GM20431 (cell line): Measurements from ENCODE around the gene GBF1.
"Not testable (repeated sequence)": the region's sequence is repeated elsewhere in the genome, so short reads cannot be mapped to it uniquely, and the experiment has no call there.

Source experiments
- in situ Hi-C: fragments of 300-500 bp; cut with MseI, MboI; formaldehyde crosslinking; loops from one replicate; pipeline ENCODE4 v1.15.0; 2020; ENCODE audit warnings: low sequenced_read_pairs; ENCODE audit not compliant: unreplicated experiment

The GBF1 gene

DNA sequence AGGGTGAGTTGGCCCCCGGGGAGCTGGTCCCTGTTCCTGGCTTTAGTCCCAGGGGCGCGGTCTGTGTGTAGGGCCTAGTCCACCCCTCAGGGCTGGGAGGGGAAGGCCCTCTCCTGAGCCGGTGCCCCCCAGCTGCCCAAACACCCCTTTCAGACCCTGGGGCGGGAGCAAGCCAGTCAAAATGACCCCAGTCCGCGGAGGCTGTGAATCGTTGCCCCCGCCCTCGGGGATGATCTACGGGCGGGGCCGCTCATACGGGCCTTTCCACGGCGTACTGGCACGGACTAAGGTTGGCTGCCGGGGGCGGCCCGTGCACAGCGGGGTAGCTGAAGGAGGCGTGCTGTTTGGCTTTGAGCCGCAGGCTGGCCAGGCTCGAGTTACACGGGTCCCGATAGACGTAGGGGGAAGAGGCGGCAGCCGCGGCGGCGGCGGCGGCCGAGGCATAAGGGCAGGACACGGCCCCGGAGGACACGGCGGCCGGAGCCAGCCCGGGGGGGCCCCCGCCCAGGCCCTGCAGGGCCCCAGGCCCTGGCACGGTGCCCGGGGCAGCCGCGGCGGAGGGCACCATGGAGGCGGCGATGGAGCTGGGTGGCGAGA, 15.0 kb upstream of the GBF1 start:
- in situ Hi-C loops = loop anchor here (10.0 to 25.0 kb wide), 3 partner anchors 124 to 357 kb away; no protein-coding TSS in a partner anchor

- in situ Hi-C loops = loop anchor here (10.0 to 25.0 kb wide), 3 partner anchors 124 to 356 kb away; no protein-coding TSS in a partner anchor
Observed at GRCh38 chr10:102230861-102231356, 14.4 kb upstream of the GBF1 start.

GRCh38 chr10:102231357-102232318, 13.7 kb upstream of the GBF1 start:
- in situ Hi-C loops = loop anchor here (10.0 to 25.0 kb wide), 3 partner anchors 123 to 356 kb away; no protein-coding TSS in a partner anchor

GRCh38 chr10:102233997-102234396, 11.3 kb upstream of the GBF1 start:
- in situ Hi-C loops = loop anchor here (10.0 to 25.0 kb wide), 3 partner anchors 121 to 353 kb away; no protein-coding TSS in a partner anchor

DNA sequence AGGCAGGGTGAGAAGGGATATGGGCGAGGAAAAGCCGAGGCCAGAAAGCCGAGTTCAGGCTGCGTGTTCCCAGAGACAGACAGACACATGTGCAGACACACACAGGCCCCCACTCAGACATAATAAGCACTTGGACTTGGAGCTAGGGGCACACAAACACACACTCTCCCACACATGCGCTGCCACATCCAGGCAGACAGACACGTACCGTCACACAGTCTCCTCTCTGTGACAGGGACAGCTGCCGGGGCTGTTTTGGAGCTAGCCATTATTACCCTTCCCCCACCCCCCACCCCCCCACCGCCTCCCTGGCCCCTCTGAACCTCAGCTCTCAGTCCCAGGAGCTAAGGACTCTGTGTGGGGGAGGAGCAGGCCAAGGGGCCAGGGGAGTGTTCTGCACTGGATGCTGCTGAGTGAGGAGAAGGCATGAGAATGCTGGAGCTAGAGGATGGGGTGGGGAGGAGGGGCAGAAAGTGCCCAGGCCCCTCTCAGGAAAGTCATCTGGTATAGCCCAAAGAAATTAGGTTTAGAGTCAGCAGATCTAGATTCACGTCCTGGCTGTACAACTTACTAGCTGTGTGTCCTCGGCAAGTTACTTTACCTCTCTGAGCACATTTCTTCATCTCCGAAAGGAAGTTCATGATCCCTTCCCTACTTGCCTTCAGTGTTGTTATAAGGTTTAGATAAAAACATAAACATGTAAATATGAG, 10.3 kb upstream of the GBF1 start:
- in situ Hi-C loops = loop anchor here (10.0 to 25.0 kb wide), 3 partner anchors 120 to 352 kb away; no protein-coding TSS in a partner anchor

DNA sequence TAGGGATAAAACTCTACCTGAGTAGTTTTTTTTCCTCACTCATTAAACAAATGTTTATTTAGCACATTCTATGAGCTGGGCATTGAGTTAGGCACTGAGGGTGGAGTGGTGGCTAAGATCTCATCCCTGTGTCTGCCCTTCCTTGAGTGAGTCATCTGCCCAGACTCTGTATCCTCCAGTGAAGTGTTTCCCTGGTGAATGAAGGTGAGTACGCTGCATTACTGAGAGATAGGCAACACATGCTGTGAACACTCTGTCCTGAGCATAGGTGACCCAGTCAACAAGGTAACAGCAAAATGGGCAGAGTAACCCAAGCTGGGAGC, 9.8 kb upstream of the GBF1 start:
- in situ Hi-C loops = loop anchor here (10.0 to 25.0 kb wide), 3 partner anchors 119 to 352 kb away; no protein-coding TSS in a partner anchor

- in situ Hi-C loops = loop anchor here (10.0 to 25.0 kb wide), 3 partner anchors 119 to 351 kb away; no protein-coding TSS in a partner anchor
Observed at GRCh38 chr10:102236006-102236405, 9.3 kb upstream of the GBF1 start.

GRCh38 chr10:102237711-102238252, 7.5 kb upstream of the GBF1 start:
- in situ Hi-C loops = loop anchor here (10.0 to 25.0 kb wide), 3 partner anchors 117 to 350 kb away; no protein-coding TSS in a partner anchor

DNA sequence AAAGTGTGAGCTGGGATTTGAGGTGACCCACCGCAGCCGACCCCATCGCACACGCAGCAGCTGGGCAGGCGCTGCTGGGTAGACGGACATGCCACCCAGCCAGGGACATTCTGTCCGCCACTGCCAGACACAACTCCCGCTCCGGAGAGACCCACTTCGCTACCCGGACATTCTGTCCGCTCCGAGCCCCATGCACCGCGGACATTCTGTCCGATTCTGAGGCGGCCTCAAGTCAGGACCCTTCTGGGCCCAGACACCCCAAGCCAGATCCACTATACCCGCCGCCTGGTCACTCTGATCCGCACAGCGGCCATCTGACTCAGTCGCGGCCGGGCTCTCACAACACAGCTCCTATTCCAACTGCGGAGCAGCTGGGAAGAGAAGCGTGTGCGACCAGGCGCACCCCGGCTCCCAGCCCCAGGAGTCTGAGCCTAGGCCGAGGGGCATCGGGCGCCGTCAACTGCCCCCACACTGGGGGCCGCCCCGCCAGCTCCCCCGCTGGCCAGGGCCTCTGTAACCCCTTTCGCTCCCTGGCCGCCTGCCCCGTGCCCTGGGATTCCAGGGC, 4.8 kb upstream of the GBF1 start:
- in situ Hi-C loops = loop anchor here (25.0 kb wide), 2 partner anchors 247 to 347 kb away; no protein-coding TSS in a partner anchor

DNA sequence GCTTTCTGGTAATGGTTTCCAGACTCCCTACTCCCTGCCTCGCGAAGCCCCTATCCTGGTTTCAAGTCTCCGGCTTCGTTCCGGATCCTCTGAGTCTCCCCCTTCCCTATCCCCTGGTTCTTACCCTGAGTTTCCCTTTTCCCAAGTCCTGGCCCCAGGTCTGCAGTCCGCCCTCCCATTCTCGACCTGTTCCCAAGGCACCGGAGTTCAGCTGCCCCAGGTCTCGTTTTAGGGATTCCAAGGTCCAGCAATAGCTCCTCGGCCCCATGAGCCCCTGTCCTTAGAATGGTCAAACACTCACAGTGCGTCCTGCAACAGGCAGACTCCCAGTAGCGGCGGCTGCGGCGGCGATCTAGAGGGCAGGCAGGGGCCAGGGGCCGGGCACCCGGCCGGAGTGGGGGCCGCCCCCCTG, 4.3 kb upstream of the GBF1 start:
- in situ Hi-C loops = loop anchor here (25.0 kb wide), 2 partner anchors 246 to 346 kb away; no protein-coding TSS in a partner anchor

DNA sequence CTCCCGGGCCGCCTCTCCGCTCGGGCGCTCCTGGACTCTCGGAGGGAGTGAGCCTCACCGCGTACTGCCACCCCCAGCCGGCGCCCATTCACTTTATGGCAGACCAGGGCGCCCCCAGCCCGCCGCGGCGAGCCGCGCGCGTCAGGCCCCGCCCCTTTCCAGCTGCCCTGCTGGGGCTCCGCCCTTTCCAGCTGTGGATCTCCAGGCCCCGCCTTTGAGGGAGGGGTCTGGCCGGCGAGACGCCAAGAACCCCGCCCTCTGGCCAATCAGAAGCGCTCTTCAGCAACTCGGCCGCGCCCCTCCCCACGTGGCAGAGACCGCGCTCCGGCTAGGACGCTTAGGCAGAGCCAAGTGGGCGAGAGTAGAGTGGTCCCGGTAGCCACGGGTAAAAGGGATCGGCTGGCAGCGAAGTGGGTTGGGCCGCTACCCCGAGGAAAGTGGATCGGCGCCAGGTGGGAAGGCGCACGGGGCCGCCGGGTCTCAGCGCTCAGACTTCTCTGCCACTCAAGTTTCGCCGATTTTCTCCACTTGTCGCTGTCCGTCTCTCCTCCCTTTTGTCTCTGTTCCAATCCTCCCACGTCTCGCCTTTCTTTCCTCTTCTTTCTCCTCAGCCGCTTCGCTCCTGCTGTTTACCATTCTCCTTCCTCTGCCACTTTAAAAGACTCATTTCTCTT, 3.8 kb upstream of the GBF1 start, which contains the start of gene PITX3:
Gene PITX3, minus strand, starts transcription at position 69 of the 674 bp plus-strand sequence. CDS start 9,432 bp downstream, outside the sequence.
- in situ Hi-C loops = loop anchor here (25.0 kb wide), 2 partner anchors 246 to 346 kb away; no protein-coding TSS in a partner anchor

DNA sequence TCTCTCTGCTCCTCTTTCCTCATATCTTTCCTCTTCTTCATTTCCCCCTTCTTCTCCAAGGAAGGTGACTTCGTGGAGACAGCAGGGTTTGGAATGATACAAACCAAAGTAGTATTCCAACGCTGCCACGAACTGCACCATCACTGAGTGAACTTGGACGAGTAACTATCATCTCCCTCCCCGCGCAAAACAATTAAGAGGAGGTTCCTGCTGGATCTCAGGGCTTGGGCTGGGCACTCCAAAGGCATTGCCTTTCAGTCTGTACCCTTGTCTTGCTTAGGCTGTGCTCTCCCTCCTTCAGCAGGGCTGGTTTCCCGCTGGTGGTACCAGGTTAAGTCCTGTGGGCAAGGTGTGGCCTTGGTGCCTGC, 3.2 kb upstream of the GBF1 start:
- in situ Hi-C loops = loop anchor here (25.0 kb wide), 2 partner anchors 245 to 345 kb away; no protein-coding TSS in a partner anchor

DNA sequence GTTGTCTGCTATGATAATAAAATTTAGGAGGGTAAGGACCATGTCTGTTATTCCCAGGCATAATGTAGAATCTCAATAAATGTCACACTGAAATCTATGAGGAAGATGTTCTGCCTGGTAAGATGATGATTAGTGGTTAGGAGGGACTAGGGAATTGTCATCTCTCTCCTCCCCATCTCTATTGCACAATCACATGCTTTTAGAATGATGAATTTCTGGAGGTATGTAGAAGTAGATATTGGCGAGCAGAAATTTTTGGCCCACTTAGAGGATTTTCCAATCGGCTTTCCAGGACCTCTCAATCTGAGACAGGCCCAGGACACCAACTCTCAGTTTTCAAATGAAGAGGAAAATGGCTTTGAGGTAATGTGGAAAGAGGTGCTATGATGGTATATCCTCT, 2.0 kb upstream of the GBF1 start:
- in situ Hi-C loops = loop anchor here (25.0 kb wide), 2 partner anchors 244 to 344 kb away; no protein-coding TSS in a partner anchor

GRCh38 chr10:102245932-102246251, 560 bp downstream of the GBF1 start:
- in situ Hi-C loops = loop anchor here (25.0 kb wide), 2 partner anchors 241 to 341 kb away; no protein-coding TSS in a partner anchor

DNA sequence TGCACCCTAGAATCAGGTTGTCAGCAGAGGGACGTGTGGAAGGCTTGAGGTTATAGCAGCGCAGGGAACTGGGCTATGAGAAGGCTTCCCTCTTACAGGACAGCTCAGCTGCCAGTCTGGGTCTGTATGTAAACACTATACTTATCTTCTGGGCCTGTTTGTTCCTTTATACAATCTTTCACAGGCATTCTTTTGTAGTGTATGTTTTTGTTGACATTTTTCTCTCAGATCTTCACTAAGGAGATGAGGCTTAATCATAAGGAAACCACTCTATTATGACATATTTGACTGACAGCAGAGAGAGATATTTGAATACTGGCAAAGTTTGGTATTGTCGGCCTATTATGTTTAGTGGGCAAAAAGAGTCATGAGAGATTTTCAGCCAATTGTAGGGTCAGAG, 929 bp downstream of the GBF1 start:
- in situ Hi-C loops = loop anchor here (25.0 kb wide), 2 partner anchors 241 to 341 kb away; no protein-coding TSS in a partner anchor

GRCh38 chr10:102247734-102248133, 2.4 kb downstream of the GBF1 start:
- in situ Hi-C loops = loop anchor here (25.0 kb wide), 2 partner anchors 240 to 340 kb away; no protein-coding TSS in a partner anchor

GRCh38 chr10:102252508-102252907, 7.2 kb downstream of the GBF1 start:
- in situ Hi-C loops = not testable (repeated sequence)

DNA sequence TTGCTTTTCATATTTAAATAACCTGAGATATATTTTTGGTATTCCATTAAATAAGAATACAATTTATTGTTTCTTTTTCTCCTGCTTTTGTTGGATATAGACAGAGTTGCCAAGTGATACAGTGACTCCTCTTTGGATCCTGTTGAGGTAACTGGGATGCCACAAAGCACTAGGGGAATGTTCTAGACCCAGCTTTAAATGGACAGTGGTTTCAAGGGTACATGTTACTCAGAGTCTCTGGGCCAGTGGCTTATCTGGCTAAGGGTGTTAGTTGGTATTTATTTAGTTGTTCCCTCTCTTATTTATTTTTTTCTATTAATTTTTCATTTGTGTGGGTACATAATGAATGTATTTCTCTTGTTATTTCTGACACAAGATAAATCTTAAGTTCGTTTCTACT, 9.1 kb downstream of the GBF1 start:
- in situ Hi-C loops = no loop called here
